HG03159 (cell line): Measurements from ENCODE around the gene PTK7.
"Not testable (repeated sequence)": the region's sequence is repeated elsewhere in the genome, so short reads cannot be mapped to it uniquely, and the experiment has no call there.

Source experiments
- ATAC-seq: cut with Tn5 transposase; IDR thresholded peaks from one replicate; pipeline ENCODE4 v1.9.1; 2021; ENCODE audit warnings: mild to moderate bottlenecking, moderate library complexity; ENCODE audit not compliant: unreplicated experiment

Gene PTK7

DNA sequence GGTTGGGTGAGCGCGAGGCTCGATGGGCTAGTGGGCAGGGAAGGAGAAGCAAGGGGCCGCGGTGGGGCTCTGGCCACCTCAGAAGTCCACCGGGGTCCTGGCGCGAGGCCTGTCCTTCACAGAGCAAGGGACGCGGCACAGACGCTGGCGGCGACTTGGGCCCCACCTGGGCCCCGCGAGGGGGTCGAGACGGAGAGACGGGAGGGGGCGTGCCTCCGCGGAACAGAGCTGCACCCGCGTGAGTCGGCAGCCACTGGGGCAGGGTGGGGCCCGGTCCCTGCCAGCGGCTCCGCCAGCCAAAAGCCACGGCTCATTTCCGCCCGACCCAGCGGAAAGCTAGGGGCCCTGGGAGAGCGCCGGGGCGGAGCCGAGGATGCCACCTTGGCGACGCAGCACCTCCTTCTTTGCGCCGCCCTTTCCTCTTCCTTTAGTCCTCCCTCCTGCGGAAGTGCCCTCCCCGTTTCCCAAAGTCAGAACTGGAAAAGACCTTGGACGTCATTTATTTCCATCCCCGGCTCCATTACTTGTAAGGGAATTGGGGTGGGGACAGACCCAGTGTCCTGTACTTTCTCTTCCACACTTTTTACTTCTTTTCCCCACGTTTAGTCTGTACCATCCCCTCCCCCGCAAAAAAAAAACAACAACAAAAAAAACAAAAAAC, 22.4 kb upstream of the PTK7 start, which contains the start of gene CUL7:
Gene CUL7 (minus strand): TSS at position 307 of the 661 bp plus-strand sequence. CDS start 1,063 bp downstream, outside the sequence.
- ATAC-seq: peak; percentile 84

DNA sequence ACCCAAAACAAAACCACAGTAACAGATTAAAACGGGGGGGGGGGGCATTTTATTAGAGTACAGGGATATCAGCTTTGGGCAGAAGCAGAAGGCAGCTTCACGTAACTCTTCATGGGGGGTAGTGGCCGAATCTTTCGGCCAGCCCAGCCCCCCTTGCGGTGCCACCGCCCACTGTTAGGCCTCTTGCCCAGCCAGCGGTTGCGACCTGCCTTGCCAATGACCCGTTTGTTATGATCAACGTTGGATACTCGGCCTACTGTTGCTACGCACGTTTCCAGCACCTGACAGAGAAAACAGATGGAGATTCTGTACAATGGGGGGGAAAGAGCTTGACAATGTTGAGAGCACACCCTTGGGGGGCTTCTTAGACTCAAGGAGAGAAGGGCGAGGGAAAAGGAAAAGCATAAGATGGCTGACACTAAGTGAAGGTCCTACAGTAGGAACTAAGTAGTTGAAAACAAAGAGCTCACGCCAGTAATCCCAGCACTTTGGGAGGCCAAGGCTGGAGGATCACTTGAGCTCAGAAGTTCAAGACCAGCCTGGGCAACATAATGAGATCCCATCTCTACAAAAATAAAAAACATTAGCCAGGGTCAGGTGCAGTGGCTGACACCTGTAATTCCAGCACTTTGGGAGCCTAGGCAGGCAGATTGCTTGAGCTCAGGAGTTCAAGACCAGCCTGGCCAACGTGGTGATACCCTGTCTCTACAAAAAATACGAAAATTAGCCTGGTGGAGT, 21.7 kb upstream of the PTK7 start:
- no peak for ATAC-seq

DNA sequence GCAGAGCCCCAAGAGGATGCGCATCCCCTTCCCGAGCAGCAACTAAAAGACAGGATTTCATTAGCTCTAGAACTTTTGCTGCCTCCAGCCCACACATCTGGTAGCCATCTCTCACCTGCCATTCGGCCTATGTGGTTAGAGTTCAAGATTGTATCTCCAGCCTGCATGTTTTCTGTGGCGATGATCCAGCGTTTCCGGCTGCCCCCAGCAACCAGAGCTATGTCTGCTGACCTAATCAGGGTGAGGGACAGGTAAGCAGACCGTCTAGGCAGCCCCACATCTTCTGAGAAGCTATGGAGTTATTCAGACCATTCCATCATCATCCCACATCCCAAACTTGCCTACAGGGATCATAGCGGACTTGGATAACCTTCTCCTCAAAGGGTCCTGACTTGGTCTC, 20.1 kb upstream of the PTK7 start:
- ATAC-seq: no peak

DNA sequence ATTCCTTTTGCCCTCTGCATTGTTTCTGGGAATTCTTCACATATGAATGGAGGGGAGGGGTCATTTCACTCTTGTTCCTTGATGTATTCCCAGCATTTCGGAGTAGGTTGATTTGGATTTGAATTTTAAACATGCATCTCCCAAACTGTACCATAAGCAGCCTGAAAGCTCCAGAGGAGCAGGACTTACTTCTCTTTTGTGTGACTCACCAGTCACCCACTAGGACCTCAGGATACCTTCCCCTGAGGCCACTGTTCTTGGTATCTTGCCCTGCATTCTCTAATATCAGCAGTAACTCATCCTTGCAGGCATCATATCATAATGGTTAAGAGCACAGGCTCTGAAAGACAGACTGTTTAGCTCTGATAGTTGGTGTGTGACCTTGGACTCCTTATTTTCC, 17.6 kb upstream of the PTK7 start:
- ATAC-seq: no peak

DNA sequence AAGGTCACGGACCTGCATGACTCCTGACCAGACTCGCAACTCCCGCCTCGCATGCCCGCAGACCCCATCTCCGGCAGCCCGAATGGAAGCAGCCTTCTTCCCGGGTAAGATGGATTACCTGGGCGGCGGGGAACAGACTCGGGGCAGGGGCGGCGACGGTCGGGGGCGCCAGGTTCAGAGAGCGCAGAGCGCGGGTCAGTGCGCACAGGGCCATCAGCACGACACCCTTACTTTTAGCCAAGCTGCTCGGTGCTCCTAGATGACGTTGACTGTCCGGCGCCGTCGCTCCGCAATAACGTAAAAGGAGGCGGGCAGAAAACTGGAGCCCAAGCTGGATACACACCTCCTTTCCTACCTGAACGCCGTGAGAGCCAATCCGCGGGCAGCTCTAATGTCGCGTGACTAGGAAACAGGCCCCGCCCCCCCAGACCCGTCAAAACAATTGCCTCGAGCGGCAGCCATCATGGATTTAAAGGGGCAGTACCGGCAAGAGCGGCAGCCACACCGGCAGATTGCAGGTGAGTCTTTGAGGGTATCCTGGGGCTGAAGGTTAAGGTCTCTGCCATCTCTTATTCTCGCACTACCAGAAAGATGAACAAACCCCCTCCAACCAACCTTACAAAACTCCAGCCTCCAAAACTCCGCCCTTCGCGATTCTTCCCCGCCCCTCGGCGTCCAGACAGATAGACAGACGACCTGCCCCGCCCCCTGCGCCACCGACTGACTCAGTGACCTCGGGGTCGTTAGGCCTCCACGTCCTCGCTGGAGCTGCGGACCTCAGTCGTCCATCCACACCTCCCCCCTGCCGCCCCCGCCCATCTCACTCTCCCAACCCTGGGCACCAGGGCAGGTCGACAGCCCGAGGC, 16.7 kb upstream of the PTK7 start, which contains the start of the genes KLC4 and MRPL2:
Gene KLC4 (plus strand): TSS at position 464 of the 866 bp plus-strand sequence. CDS start 1,705 bp downstream, outside the sequence.
Gene MRPL2 (minus strand): TSS at position 267 of the 866 bp plus-strand sequence. CDS start 53 bp downstream, at position 214.
- peak; percentile 89 for ATAC-seq

DNA sequence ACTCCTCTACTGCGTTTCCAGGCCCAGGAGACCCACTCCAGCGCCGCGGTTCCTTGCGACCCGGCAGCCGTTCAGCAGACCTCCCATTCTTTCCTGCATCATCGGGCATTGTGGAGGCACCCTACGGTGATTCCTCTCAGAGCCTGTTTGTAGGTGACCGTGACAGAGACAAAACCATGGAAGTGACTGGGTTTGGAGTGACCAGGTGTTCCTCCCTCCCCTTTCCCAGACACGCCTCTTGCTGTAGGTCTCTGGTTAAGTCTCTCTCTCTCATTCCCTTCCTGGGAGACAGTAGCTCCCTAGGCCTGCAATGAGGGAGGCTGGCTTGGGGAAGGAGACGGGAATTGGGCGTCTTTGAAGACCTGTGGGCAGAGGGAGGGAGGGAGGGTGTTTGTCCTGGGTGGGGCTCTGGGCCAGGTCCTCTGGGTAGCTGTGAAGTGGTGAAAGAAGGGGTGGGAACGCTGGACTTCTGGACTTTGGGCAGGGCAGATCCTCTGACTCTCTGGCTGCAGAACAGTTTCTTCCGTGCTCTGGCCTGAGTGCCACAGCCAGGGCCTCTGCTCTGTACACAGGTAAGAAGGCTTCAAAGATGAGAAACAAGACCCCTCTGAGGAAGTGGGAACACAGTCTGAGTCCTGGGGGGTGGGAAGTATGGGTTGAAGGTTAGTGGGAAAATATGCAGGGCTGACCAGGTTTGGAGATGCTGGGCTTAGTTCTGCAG, 15.9 kb upstream of the PTK7 start:
- no peak for ATAC-seq

DNA sequence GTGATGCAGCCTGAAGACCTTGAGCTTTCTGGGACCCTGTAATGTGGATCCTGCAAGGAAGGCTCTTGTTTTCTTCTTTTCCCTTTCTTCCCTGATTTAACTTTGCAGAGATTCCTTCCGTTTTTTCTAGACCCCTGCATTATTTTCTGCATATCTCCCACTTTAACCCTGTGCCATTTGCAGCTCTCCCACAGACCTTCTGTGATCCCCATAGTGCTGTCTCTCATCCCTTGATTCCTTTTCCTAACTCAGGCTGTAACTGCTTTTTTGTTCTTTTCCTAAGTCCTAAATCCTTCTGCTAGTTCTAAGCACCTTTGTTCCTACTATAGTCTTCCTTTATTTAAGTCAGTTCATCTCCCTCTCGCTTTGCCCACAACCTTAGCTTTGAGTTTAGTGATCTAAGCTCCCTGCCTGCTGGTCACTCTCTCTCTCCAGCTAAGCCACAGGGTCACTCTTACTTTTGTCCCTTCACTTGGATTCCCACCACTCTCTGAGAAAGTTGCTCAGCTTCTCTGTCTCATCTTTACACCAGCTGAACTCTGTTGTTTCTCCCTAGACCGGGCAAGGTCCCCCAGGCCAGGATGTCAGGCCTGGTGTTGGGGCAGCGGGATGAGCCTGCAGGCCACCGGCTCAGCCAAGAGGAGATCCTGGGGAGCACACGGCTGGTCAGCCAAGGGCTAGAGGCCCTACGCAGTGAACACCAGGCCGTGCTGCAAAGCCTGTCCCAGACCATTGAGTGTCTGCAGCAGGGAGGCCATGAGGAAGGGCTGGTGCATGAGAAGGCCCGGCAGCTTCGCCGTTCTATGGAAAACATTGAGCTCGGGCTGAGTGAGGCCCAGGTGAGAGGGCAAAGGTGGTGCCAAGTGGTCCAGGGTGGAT, 15.1 kb upstream of the PTK7 start:
- ATAC-seq: no peak

DNA sequence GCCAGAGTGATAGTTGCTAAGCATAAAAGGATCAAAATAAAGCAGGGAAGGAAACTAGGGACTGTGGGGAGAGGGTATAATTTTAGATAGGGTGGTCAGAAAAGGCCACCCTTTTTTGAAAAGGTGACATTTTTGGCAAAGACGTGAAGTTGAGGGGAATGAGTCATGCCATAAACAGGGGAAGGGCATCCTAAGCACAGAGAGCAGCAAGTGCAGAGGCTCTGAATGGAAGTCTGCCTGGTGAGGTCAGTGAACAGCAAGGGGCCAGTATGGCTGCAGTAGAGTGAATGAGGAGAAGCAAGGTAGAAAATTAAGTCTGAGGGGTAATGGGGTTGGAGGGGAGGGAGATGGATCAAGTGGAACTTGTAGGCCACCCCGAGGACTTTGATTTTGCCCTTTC, 14.3 kb upstream of the PTK7 start:
- ATAC-seq: no peak

DNA sequence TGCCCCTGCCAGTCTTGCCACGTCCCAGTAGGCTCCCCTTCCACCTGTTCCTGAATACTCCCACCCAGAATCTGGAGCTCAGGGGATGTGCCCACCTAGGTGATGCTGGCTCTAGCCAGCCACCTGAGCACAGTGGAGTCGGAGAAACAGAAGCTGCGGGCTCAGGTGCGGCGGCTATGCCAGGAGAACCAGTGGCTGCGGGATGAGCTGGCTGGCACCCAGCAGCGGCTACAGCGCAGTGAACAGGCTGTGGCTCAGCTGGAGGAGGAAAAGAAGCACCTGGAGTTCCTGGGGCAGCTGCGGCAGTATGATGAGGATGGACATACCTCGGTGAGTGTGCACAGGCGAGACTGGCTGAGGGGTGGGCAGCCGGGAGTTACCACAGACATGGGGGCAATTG, 13.3 kb upstream of the PTK7 start:
- ATAC-seq: no peak

DNA sequence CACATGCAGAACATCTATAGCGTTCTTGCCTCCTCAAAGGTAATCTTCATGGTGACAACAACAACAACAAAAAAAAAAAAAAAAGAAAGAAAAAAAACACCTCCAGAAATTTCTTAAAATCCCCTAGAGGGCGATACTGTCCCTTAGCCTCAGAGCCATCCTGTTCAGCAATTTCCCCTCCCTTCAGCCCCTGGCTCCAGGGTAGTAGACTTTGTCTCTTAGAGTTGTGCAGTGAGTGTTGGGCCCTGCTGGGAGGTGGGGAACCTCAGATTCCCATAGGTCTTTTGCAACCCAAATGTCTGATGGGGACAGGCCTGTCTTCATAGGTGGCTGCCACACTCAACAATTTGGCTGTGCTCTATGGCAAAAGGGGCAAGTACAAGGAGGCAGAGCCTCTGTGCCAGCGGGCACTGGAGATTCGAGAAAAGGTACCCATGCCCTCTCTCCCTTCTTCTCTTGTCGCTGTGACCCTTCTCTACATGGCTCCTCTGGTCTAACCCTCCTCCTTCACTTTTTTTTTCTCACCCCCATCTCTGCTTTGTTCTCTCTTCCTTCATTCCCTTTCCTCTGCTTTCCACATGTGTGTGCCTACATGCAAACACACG, 6.0 kb upstream of the PTK7 start:
- no peak for ATAC-seq

DNA sequence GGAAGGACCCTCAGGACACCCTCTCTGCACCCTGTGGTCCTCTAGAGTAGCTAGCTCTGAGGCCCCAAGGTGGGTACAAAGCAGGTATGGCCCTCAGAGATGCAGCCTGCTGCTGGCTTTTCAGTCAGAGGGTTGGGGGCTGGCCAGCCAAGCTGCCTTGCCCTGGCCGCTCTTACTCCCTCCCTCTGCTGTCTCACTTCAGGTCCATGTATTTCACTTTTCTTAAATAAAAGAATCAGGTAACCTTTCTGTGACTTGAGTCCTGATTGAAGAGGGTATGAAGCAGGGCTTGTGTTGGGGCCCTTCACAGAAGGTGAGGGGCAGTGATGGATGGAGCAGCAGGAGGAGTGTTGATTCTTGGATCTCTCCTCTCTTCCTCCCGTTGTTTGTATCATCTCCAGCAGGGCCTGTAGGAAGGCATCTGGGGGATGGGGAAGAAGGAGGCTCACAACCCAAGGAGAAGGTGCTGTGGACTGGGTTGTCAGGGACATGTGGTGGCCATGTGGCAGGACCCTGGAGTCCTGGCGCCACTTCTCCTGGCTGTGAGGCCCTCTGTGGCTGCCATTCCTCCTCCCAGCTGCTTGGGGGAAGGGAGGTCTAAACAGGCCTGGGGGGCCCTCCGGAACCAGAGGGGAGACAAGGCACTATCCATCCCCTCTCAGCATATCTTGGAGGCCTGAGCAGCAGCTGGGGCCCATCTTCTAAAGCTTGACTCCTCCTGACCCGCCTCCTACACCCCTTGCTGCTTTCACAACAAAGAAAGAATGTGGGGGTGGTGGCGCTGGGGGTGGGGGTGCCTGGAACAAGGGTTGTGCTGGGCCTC, 1.1 kb upstream of the PTK7 start:
- no peak for ATAC-seq

DNA sequence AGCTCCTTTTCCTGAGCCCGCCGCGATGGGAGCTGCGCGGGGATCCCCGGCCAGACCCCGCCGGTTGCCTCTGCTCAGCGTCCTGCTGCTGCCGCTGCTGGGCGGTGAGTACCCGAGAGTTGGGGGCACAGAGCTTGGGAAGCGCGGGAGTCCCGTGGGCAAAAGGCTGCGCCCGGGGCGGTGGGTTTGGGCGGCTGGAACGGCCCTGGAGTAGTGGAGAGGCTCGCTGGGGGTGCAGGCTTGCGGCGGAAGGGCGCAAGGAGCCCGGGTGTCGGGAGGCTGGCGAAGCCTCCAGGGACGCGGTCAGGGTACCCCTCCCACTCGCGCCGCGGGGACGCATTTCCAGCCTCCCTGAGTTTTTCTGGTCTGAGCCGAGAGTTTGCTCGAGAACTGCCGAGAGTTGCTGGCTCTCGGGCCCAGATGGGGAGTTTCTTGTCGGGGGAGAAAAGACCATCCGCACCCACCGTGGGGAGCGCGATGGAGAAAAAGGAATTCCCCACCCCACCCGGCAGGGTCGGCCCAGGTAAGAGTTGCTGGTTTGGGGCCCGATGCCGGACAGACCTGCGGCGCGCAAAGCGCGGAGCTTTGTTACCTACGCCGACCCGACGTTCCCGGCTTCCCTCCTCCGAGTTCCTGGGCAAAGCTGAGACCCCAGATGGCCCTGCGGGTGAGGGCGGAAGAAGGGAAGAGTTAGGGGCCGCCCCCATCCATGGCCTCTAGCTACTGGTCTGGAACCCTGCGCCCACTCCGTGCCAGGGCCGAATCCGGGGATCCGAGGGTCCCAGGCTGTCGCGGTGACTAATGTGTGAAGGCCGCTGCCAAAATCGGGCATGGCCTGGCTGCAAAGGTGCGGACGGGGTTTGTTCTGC, 584 bp downstream of the PTK7 start:
- ATAC-seq: no peak

DNA sequence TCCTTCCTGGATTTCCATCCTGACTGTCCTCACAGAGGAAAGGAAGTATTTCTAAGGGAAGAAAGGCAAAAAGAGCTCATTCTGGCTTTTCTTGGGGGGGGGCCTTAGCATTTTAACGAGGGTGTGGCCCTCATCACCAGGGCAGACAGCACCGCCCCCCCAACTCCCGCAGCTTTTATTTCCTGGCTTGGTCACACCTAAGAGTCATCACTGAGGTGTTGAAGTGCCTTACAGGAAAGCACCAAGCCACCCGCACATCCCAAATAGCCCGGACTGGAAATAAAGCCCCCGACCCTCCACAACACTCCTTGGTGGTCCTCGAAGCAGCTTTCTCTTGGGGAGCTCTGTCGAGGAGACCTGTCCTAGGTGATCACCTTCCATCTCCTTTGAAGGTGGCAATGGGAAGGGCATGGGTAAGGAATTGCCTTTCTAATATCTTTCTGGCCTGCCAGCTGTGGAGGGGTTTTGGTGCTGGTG, 1.3 kb downstream of the PTK7 start:
- ATAC-seq: no peak

DNA sequence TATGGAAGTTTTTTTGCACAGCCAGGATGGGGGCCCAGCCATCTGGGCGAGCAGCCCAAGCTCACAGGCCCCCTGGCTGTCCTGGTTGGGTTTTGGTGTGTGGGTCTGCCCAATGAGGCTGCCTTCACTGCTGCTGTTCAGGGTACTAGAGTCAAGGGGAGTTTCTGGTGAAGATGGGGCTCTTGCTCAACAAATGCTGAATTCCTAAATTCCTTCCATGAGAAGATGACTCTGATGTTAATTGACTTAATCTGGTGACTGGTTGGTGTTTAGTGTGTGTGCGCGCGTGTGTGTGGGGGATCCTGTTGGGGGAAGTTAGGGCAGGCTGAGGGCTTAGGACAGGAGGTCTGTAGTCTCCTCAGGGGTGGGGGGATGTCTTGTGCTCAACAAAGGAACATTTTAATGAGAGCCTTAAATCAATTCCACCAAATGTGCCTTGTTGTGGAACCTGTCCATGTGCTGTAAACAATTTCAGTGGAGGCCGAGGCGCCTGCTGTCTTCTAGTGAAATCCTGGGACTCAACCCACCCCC, 1.9 kb downstream of the PTK7 start:
- ATAC-seq: no peak

DNA sequence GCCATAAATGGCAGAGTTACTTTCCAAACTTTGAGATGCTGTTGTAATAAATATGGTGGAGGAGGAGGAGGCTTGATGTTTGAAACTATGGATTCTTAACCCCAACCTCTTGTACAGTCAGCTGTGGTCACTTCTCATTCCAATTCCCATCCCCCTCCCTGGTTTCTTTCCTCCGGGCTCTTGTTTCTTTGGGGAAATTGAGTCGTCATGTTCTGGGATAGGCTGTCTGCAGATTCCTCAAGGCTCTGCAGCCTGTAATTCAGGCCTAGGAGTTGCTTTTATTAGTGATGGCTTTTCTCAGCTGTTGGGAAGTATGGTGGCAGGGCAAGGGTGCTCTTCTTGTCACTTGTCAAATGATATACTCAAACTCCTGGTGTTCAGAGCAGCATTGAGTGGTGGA, 2.6 kb downstream of the PTK7 start:
- ATAC-seq: no peak

DNA sequence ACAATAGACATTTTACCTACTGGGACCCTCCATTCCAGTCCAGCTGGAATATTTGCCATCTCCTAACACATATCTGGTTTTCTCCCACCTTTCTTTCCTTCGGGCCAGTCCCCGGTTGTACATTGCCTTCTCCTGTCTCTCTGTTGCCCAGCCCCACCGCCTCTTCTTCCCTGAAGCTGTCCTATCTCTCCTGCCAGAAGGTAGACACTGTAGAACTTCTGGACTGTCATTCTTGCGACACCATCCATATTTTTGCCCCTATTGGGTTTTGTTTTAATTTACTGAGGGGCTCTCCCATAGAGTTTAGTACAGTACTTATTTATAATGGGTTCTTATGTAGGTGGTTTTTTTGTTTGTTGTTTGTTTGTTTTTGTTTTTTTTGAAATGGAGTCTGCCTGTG, 4.9 kb downstream of the PTK7 start:
- ATAC-seq: no peak

DNA sequence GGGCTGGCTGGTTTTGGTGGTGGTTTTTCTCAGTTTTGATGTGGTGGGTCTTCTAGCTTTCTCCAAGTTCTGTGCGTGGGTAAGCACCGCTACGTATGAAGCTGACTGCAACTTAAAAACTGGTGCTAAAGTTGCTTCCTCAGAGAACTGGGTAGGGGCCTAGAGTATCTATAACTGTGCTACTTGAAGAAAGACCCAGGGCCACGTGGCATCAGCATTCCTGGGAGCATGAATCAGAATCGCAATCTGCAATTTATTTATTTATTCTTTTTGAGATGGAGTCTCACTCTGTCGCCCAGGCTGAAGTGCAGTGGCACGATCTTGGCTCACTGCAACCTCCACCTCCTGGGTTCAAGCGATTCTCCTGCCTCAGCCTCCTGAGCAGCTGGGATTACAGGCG, 5.8 kb downstream of the PTK7 start:
- not testable (repeated sequence) for ATAC-seq
